HCT116 (cell line): ENCODE results near the gene ARHGEF3. TPM values are rescaled to one million over a fixed set of nuclear protein-coding genes. Genes with fewer than 3 reads are reported as not detected.

Experiments
- ATAC-seq: fragments of 200-7000 bp; cut with Tn5 transposase; 2 replicates; pipeline ENCODE4 v1.9.1; 2020; ENCODE audit warnings: mild to moderate bottlenecking, moderate library complexity
- BruUV-seq: library from RNA; stranded (reverse); fragments of 400-500 nt; replicated peaks from 2 replicates; lab custom pipeline; 2021; lab: Mats Ljungman, UMichigan
- CTCF ChIA-PET: fragments of 300-600 bp; sonication (Branson Sonifier 250); formaldehyde crosslinking; loops from one replicate; lab custom pipeline; 2021; ENCODE audit warnings: antibody characterized with exemption; lab: Charles Lee
- POLR2A ChIA-PET: fragments of 300-600, 350-600 bp; sonication (Branson Sonifier 250); formaldehyde crosslinking; loops from one replicate; lab custom pipeline; 2021; ENCODE audit warnings: antibody characterized with exemption; lab: Charles Lee
- RAD21 ChIA-PET, 2 experiments: fragments of 300-600 bp; sonication (Branson Sonifier 250); formaldehyde crosslinking; loops; one replicate each; lab custom pipeline; 2023; ENCODE audit warnings: low total read pairs in 2 of 2; ENCODE audit not compliant: uncharacterized antibody in 2 of 2, unreplicated experiment in 2 of 2, low non-redundant PET in 1 of 2; lab: Charles Lee
- DNase-seq: peaks from one replicate; pipeline ENCODE4 v3.0.0-alpha.2; 2010; ENCODE audit warnings: low read depth, low spot score
- H2AFZ ChIP-seq: fragments of 200-600 bp; shearing (Covaris generic), sonication (generic); 2 replicates; pipeline ENCODE4 v1.6.1; 2017; ENCODE audit warnings: low read depth, mixed run types, mixed read lengths, antibody characterized with exemption, low read length; ENCODE audit not compliant: poor library complexity, severe bottlenecking
- H3K27ac ChIP-seq: 2 replicates; pipeline ENCODE4 v1.5.1; 2012; ENCODE audit warnings: low read depth, low read length
- H3K27me3 ChIP-seq: fragments of 200-600 bp; sonication (generic); 2 replicates; pipeline ENCODE4 v1.6.1; 2016; ENCODE audit warnings: mixed run types, low read length, mixed read lengths; ENCODE audit not compliant: insufficient read depth
- H3K36me3 ChIP-seq, 2 experiments: fragments of 200-500 bp in 1 of 2; fragments of 200-600 bp in 1 of 2; sonication (Bioruptor generic) in 1 of 2; sonication (generic) in 1 of 2; 2 replicates each; pipeline versions ENCODE4 v1.5.1 to v1.6.1; 2014 to 2016; ENCODE audit warnings: low read length in 2 of 2, inconsistent platforms in 1 of 2, mixed read lengths in 1 of 2, mixed run types in 1 of 2; ENCODE audit not compliant: insufficient read depth in 2 of 2, control insufficient read depth in 1 of 2
- H3K4me1 ChIP-seq, 2 experiments: fragments of 200-600 bp in 1 of 2; sonication (generic) in 1 of 2; 2 replicates each; pipeline versions ENCODE4 v1.5.1 to v1.6.1; 2012 to 2017; ENCODE audit warnings: low read length in 2 of 2, inconsistent platforms in 1 of 2, mild to moderate bottlenecking in 1 of 2, mixed read lengths in 1 of 2, mixed run types in 1 of 2, moderate library complexity in 1 of 2; ENCODE audit not compliant: insufficient read depth in 2 of 2, control insufficient read depth in 1 of 2
- H3K4me2 ChIP-seq: fragments of 200-600 bp; sonication (generic); 2 replicates; pipeline ENCODE4 v1.6.1; 2017; ENCODE audit warnings: mixed run types, low read length, mixed read lengths
- H3K4me3 ChIP-seq, 2 experiments: fragments of 200-600 bp in 1 of 2; sonication (generic) in 1 of 2; replicated peaks in 1 of 2; 2 replicates each; pipeline ENCODE4 v1.5.1; 2011 to 2016; ENCODE audit warnings: low read length in 2 of 2, control low read depth in 1 of 2, low read depth in 1 of 2, mild to moderate bottlenecking in 1 of 2, mixed read lengths in 1 of 2, mixed run types in 1 of 2
- H3K79me2 ChIP-seq: fragments of 200-600 bp; sonication (generic); 2 replicates; pipeline ENCODE4 v1.6.1; 2017; ENCODE audit warnings: mild to moderate bottlenecking, mixed run types, low read length, moderate library complexity, mixed read lengths; ENCODE audit not compliant: insufficient read depth
- H3K9ac ChIP-seq: fragments of 200-600 bp; sonication (generic); 2 replicates; pipeline ENCODE4 v1.6.1; 2016; ENCODE audit warnings: low read length, mixed read lengths
- H3K9me2 ChIP-seq: fragments of 200-600 bp; sonication (generic), shearing (Covaris generic); 2 replicates; pipeline ENCODE4 v1.6.1; 2017; ENCODE audit warnings: mixed run types, mild to moderate bottlenecking, moderate library complexity; ENCODE audit not compliant: insufficient read depth
- H3K9me3 ChIP-seq, 2 experiments: fragments of 200-500 bp in 1 of 2; fragments of 200-600 bp in 1 of 2; sonication (Bioruptor generic) in 1 of 2; sonication (generic) in 1 of 2; 2 replicates each; pipeline ENCODE4 v1.6.1; 2014 to 2017; ENCODE audit warnings: low read length in 2 of 2, mixed read lengths in 2 of 2, inconsistent platforms in 1 of 2, low read depth in 1 of 2, mild to moderate bottlenecking in 1 of 2, mixed run types in 1 of 2, moderate library complexity in 1 of 2; ENCODE audit not compliant: control insufficient read depth in 1 of 2, insufficient read depth in 1 of 2
- H4K20me1 ChIP-seq: fragments of 200-600 bp; sonication (generic), shearing (Covaris generic); 2 replicates; pipeline ENCODE4 v1.6.1; 2017; ENCODE audit warnings: mixed run types, mild to moderate bottlenecking, moderate library complexity; ENCODE audit not compliant: insufficient read depth
- EGR1 ChIP-seq: IDR thresholded peaks from 2 replicates; pipeline ENCODE4 v1.6.1; 2012; ENCODE audit warnings: low read depth
- ELF1 ChIP-seq: IDR thresholded peaks from 2 replicates; pipeline ENCODE4 v1.6.1; 2012; ENCODE audit warnings: low read depth, borderline replicate concordance
- EZH2 ChIP-seq: fragments of 200-600 bp; sonication (generic); IDR thresholded peaks from 2 replicates; pipeline ENCODE4 v1.6.1; 2017; ENCODE audit warnings: antibody characterized with exemption, mixed run types
- EZH2phosphoT487 ChIP-seq: fragments of 200-600 bp; IDR thresholded peaks from 2 replicates; pipeline ENCODE4 v1.6.1; 2018; ENCODE audit warnings: antibody characterized with exemption, borderline replicate concordance
- FOSL1 ChIP-seq: IDR thresholded peaks from 2 replicates; pipeline ENCODE4 v1.6.1; 2012; ENCODE audit warnings: low read depth
- POLR2AphosphoS5 ChIP-seq: IDR thresholded peaks from 2 replicates; pipeline ENCODE4 v1.6.1; 2011; ENCODE audit warnings: mild to moderate bottlenecking, low read depth, low read length, moderate library complexity
- SIN3A ChIP-seq: IDR thresholded peaks from 2 replicates; pipeline ENCODE4 v1.6.1; 2012; ENCODE audit warnings: low read depth
- TCF7L2 ChIP-seq: IDR thresholded peaks from 2 replicates; pipeline ENCODE4 v1.7.0; 2011; ENCODE audit warnings: borderline replicate concordance, inconsistent platforms; ENCODE audit not compliant: insufficient read depth, insufficient read length; ENCODE audit errors: extremely low read depth
- ZNF274 ChIP-seq: fragments of 200-500 bp; sonication (Bioruptor generic); IDR thresholded peaks from 2 replicates; pipeline ENCODE4 v1.6.1; 2014; ENCODE audit warnings: mild to moderate bottlenecking, low read depth, low read length, inconsistent platforms
- intact Hi-C: fragments of 100-400 bp; cut with micrococcal nuclease; formaldehyde crosslinking; loops from 2 replicates; pipeline ENCODE4 v1.10.0; 2022
- total RNA-seq: library from RNA; stranded (reverse); gene quantifications from one replicate; pipeline ENCODE4 v1.2.1, GENCODE V29; 2021; ENCODE audit not compliant: unreplicated experiment
- TF ChIP-seq, protein P1 (sequence below): IDR thresholded peaks from 2 replicates; pipeline ENCODE4 v1.6.1; 2012
- TF ChIP-seq, protein P2 (sequence below), 3 experiments: fragments of 200-600 bp in 1 of 3; sonication (generic) in 1 of 3; IDR thresholded peaks in 2 of 3; conservative IDR thresholded peaks in 1 of 3; 2 replicates each; pipeline ENCODE4 v1.5.1; 2012 to 2017; ENCODE audit warnings: low read depth in 2 of 3, low read length in 2 of 3, antibody characterized with exemption in 1 of 3, borderline replicate concordance in 1 of 3, control low read depth in 1 of 3, mild to moderate bottlenecking in 1 of 3, mixed read lengths in 1 of 3, mixed run types in 1 of 3, moderate library complexity in 1 of 3; ENCODE audit not compliant: insufficient read depth in 1 of 3

The ARHGEF3 gene
- total RNA-seq, 1 experiment from 2014 or later: 18.1 TPM

DNA sequence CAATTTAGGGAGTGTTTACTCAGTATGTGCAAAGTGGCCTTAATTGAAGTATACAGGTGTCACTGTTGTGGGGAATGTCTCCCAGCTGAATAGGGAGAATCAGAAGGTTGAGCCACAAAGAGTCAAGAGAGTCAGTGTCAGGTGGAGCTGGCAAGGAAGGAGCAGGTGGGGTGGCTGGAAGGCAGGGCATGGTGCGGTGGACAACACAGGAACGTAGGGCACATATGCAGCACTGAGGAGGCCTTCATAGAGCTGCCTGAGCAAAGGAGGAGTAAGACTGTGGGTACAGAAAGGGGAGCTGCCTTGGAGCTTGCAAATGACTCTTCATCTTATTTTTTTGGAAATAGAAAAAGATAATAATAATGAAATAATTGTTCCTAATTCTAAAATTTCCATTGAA lies 20.0 kb downstream of the ARHGEF3 start:
- H3K9ac ChIP-seq: no peak overlapping the region
- no peak overlapping the region for H3K27ac ChIP-seq
- ChIA-PET RAD21 (interaction anchor here in 1 of 2 experiments (0.5 kb wide), 1 partner anchor 23 kb away, joined by 3 read pairs; no protein-coding TSS in a partner anchor), CTCF (no interaction called here)
- H3K9me3 ChIP-seq: no peaks in the 10 kb centered on the region
- intact Hi-C loops: no loop called here
- H2AFZ ChIP-seq: no peak overlapping the region
- BruUV-seq: no TSS peak
- ATAC-seq: no peak
- H3K4me1 ChIP-seq: peaks cover 11 to 19% of the 10 kb centered on the region in 2 experiments
- H3K4me2 ChIP-seq: no peak overlapping the region
- no peaks in the 10 kb centered on the region for H3K27me3 ChIP-seq
- no peak overlapping the region for H3K4me3 ChIP-seq
- DNase-seq: no peak
- TF ChIP-seq EGR1 (no peak), ZNF274 (no peak), EZH2 (no peak), EZH2phosphoT487 (no peak), TCF7L2 (no peak), ELF1 (no peak), FOSL1 (no peak), SIN3A (no peak), POLR2AphosphoS5 (no peak)
- TF ChIP-seq, protein P1, sequence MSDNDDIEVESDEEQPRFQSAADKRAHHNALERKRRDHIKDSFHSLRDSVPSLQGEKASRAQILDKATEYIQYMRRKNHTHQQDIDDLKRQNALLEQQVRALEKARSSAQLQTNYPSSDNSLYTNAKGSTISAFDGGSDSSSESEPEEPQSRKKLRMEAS: no peak
- TF ChIP-seq, protein P2, sequence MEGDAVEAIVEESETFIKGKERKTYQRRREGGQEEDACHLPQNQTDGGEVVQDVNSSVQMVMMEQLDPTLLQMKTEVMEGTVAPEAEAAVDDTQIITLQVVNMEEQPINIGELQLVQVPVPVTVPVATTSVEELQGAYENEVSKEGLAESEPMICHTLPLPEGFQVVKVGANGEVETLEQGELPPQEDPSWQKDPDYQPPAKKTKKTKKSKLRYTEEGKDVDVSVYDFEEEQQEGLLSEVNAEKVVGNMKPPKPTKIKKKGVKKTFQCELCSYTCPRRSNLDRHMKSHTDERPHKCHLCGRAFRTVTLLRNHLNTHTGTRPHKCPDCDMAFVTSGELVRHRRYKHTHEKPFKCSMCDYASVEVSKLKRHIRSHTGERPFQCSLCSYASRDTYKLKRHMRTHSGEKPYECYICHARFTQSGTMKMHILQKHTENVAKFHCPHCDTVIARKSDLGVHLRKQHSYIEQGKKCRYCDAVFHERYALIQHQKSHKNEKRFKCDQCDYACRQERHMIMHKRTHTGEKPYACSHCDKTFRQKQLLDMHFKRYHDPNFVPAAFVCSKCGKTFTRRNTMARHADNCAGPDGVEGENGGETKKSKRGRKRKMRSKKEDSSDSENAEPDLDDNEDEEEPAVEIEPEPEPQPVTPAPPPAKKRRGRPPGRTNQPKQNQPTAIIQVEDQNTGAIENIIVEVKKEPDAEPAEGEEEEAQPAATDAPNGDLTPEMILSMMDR (IDR thresholded peaks at IDR 0.05 in 2 of 3, conservative IDR thresholded peaks at IDR 0.05 in 1 of 3; ENCODE audit: borderline replicate concordance in 1 of 3, insufficient read depth in 1 of 3, low read depth in 2 of 3, low read length in 2 of 3): no peak
- TF ChIP-seq, all 23 proteins: peak for 0
- Histone ChIP-seq H4K20me1 (no peaks in the 10 kb centered on the region), H3K9me2 (no peaks in the 10 kb centered on the region), H3K36me3 (no peaks in the 10 kb centered on the region), H3K79me2 (no peaks in the 10 kb centered on the region)
- POLR2A ChIA-PET: no interaction called here
